Endothelial cell of umbilical vein (primary cell): ENCODE results near the gene PPP1R26. TPM values are rescaled to one million over a fixed set of nuclear protein-coding genes. Genes with fewer than 3 reads are reported as not detected.
"Not testable (repeated sequence)": the region's sequence is repeated elsewhere in the genome, so short reads cannot be mapped to it uniquely, and the experiment has no call there.

Experiments used
- BruUV-seq: library from RNA; stranded (reverse); fragments of 400-500 nt; replicated peaks from 2 replicates; lab custom pipeline; 2021; lab: Mats Ljungman, UMichigan
- CTCF ChIA-PET: fragments of 300-600, 350-600 bp; sonication (Branson Sonifier 250); formaldehyde crosslinking; loops from one replicate; lab custom pipeline; 2021; ENCODE audit warnings: antibody characterized with exemption, inconsistent platforms; lab: Charles Lee
- POLR2A ChIA-PET: fragments of 300-600, 350-600 bp; sonication (Branson Sonifier 250); formaldehyde crosslinking; loops from one replicate; lab custom pipeline; 2021; ENCODE audit warnings: antibody characterized with exemption, inconsistent platforms; lab: Charles Lee
- DNase-seq: peaks from one replicate; pipeline ENCODE4 v3.0.0-alpha.2; 2011; ENCODE audit warnings: low read depth, low spot score
- FAIRE-seq: peaks from 2 replicates; lab custom pipeline; 2011; peaks lifted over from hg19 to GRCh38; lab: Jason Lieb, UNC
- H2AFZ ChIP-seq: 2 replicates; pipeline ENCODE4 v1.6.0; 2012; ENCODE audit warnings: low read depth, low read length, control low read depth, inconsistent platforms
- H3K27ac ChIP-seq: 2 replicates; pipeline ENCODE4 v1.5.1; 2011; ENCODE audit warnings: low read depth, mild to moderate bottlenecking, control low read depth, low read length, moderate library complexity; ENCODE audit not compliant: insufficient read depth
- H3K27me3 ChIP-seq, 2 experiments: 2 replicates each; pipeline versions ENCODE4 v1.6.0 to v1.6.1; 2011; ENCODE audit warnings: low read length in 2 of 2, mixed read lengths in 1 of 2; ENCODE audit not compliant: control insufficient read depth in 2 of 2, insufficient read depth in 2 of 2
- H3K36me3 ChIP-seq, 2 experiments: 2 replicates in 1 of 2; 3 replicates in 1 of 2; pipeline ENCODE4 v1.5.1; 2011; ENCODE audit warnings: low read length in 2 of 2, mild to moderate bottlenecking in 1 of 2, moderate library complexity in 1 of 2; ENCODE audit not compliant: control insufficient read depth in 2 of 2, insufficient read depth in 2 of 2; ENCODE audit errors: extremely low read depth in 1 of 2
- H3K4me1 ChIP-seq: 3 replicates; pipeline ENCODE4 v1.5.1; 2011; ENCODE audit warnings: mild to moderate bottlenecking, low read length; ENCODE audit not compliant: control insufficient read depth, insufficient read depth; ENCODE audit errors: extremely low read depth
- H3K4me2 ChIP-seq: 2 replicates; pipeline ENCODE4 v1.6.1; 2011; ENCODE audit warnings: low read length, control low read depth, mixed read lengths; ENCODE audit not compliant: insufficient read depth
- H3K4me3 ChIP-seq, 3 experiments: fragments of 200-600 bp in 1 of 3; sonication (generic), shearing (Covaris generic) in 1 of 3; replicated peaks in 1 of 3; 2 replicates each; pipeline ENCODE4 v1.5.1; 2011 to 2016; ENCODE audit warnings: control low read depth in 3 of 3, low read length in 3 of 3, mild to moderate bottlenecking in 2 of 3, inconsistent platforms in 1 of 3, low read depth in 1 of 3, moderate library complexity in 1 of 3; ENCODE audit not compliant: insufficient read depth in 1 of 3
- H3K79me2 ChIP-seq: 2 replicates; pipeline ENCODE4 v1.6.0; 2012; ENCODE audit warnings: low read length, inconsistent platforms; ENCODE audit not compliant: control insufficient read depth, insufficient read depth
- H3K9ac ChIP-seq: replicated peaks from 2 replicates; pipeline ENCODE3; 2011; ENCODE audit warnings: low read length, control low read depth; ENCODE audit not compliant: insufficient read depth; ENCODE audit errors: extremely low read depth
- H3K9me1 ChIP-seq: replicated peaks from 3 replicates; pipeline ENCODE4 v1.6.0; 2011; ENCODE audit warnings: mild to moderate bottlenecking, low read length; ENCODE audit not compliant: control insufficient read depth, insufficient read depth; ENCODE audit errors: extremely low read depth
- H3K9me3 ChIP-seq: replicated peaks from 2 replicates; pipeline ENCODE4 v1.5.1; 2012; ENCODE audit warnings: low read length, inconsistent platforms; ENCODE audit not compliant: control insufficient read depth, insufficient read depth
- H4K20me1 ChIP-seq: replicated peaks from 2 replicates; pipeline ENCODE3; 2011; ENCODE audit warnings: mild to moderate bottlenecking, low read length; ENCODE audit not compliant: control insufficient read depth, insufficient read depth; ENCODE audit errors: extremely low read depth
- EZH2 ChIP-seq: IDR thresholded peaks from 2 replicates; pipeline ENCODE4 v1.6.1; 2012; ENCODE audit warnings: borderline replicate concordance, low read depth, mild to moderate bottlenecking, moderate library complexity, low read length, inconsistent platforms; ENCODE audit not compliant: severe bottlenecking
- FOS ChIP-seq: IDR thresholded peaks from 2 replicates; pipeline ENCODE4 v1.6.1; 2011; ENCODE audit warnings: mild to moderate bottlenecking, low read length, moderate library complexity, borderline replicate concordance; ENCODE audit not compliant: insufficient read depth
- GATA2 ChIP-seq: IDR thresholded peaks from 2 replicates; pipeline ENCODE4 v1.7.0; 2011; ENCODE audit warnings: low read depth, mild to moderate bottlenecking, moderate library complexity, mixed read lengths, low read length; ENCODE audit not compliant: insufficient read length, insufficient read depth
- JUN ChIP-seq: IDR thresholded peaks from 2 replicates; pipeline ENCODE4 v1.6.1; 2011; ENCODE audit warnings: borderline replicate concordance, low read depth; ENCODE audit not compliant: insufficient read length, insufficient read depth
- MAX ChIP-seq: IDR thresholded peaks from 2 replicates; pipeline ENCODE4 v1.6.1; 2011; ENCODE audit not compliant: insufficient read depth, insufficient read length
- MYC ChIP-seq: IDR thresholded peaks from one replicate; pipeline ENCODE4 v1.6.1; 2011; ENCODE audit warnings: mild to moderate bottlenecking, low read depth, low read length
- POLR2A ChIP-seq: IDR thresholded peaks from 2 replicates; pipeline ENCODE4 v1.6.1; 2012; ENCODE audit warnings: low read depth, mild to moderate bottlenecking, control low read depth, low read length
- POLR2AphosphoS5 ChIP-seq: IDR thresholded peaks from 2 replicates; pipeline ENCODE4 v1.6.1; 2012; ENCODE audit warnings: low read depth, mild to moderate bottlenecking, control low read depth, low read length, moderate library complexity; ENCODE audit not compliant: insufficient read depth
- dilution Hi-C: fragments of 300-500 bp; cut with MboI; formaldehyde crosslinking; loops from one replicate; pipeline ENCODE4 v1.15.0; 2019; ENCODE audit warnings: low sequenced_read_pairs; ENCODE audit not compliant: extremely low pct_ligation_motif_present
- intact Hi-C: fragments of 100-400 bp; cut with micrococcal nuclease; formaldehyde crosslinking; loops from one replicate; pipeline ENCODE4 v1.10.0; 2022
- polyA plus RNA-seq, 4 experiments: library from polyadenylated mRNA; depleted of rRNA in 3 of 4; stranded (reverse) in 3 of 4; unstranded in 1 of 4; fragments of >200 nt; gene quantifications; 2 replicates each; pipeline versions ENCODE4 v1.2.1 to v1.2.3, GENCODE V29; 2011 to 2012; ENCODE audit warnings: missing spikeins in 1 of 4
- total RNA-seq: library from RNA; stranded (reverse); gene quantifications from 2 replicates; pipeline ENCODE4 v1.2.3, GENCODE V29; 2021
- TF ChIP-seq, protein P1 (sequence below), 2 donors: IDR thresholded peaks; 1 replicate in 1 of 2; 2 replicates in 1 of 2; pipeline ENCODE4 v1.5.1; 2011; ENCODE audit warnings: low read length in 2 of 2, mild to moderate bottlenecking in 2 of 2, moderate library complexity in 2 of 2, control low read depth in 1 of 2, inconsistent platforms in 1 of 2, low read depth in 1 of 2; ENCODE audit not compliant: insufficient read depth in 1 of 2; ENCODE audit errors: extremely low read depth in 1 of 2

Gene PPP1R26
- total and polyA plus RNA-seq, 2 donors (not counting 3 experiments of a cell fraction or from before 2014, with no cell fraction given) = 5.9 to 16.9 TPM

DNA sequence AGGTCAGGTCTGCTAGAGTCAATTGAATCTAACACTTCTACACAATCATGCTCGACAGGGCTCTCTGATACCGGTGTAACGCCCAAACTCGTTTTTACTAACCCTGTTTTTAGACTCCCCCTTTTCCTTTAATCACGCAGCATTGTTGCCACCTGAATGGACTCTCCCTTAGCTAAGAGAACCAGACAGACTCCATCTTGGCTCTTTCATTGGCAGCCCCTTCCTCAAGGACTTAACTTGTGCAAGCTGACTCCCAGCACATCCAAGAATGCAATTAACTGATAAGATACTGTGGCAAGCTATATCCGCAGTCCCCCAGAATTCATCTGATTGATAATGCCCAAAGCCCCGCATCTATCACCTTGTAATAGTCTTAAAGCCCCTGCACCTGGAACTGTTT, 40.1 kb upstream of the PPP1R26 start:
- H4K20me1 ChIP-seq, H2AFZ ChIP-seq, FAIRE-seq, H3K9me1 ChIP-seq, H3K4me3 ChIP-seq, CTCF ChIA-PET, POLR2A ChIA-PET, H3K9me3 ChIP-seq, H3K4me2 ChIP-seq, H3K27me3 ChIP-seq, BruUV-seq, H3K9ac ChIP-seq, H3K79me2 ChIP-seq, dilution Hi-C loops, H3K36me3 ChIP-seq, intact Hi-C loops, H3K27ac ChIP-seq, DNase-seq, H3K4me1 ChIP-seq: not testable (repeated sequence)

- H3K79me2 ChIP-seq = no peaks in the 10 kb centered on the region
- TF ChIP-seq FOS = no peak
- TF ChIP-seq POLR2AphosphoS5 = no peak
- no peak for TF ChIP-seq JUN
- no peak for TF ChIP-seq MYC
- TF ChIP-seq GATA2 = no peak
- TF ChIP-seq EZH2 = no peak
- TF ChIP-seq, protein P1, sequence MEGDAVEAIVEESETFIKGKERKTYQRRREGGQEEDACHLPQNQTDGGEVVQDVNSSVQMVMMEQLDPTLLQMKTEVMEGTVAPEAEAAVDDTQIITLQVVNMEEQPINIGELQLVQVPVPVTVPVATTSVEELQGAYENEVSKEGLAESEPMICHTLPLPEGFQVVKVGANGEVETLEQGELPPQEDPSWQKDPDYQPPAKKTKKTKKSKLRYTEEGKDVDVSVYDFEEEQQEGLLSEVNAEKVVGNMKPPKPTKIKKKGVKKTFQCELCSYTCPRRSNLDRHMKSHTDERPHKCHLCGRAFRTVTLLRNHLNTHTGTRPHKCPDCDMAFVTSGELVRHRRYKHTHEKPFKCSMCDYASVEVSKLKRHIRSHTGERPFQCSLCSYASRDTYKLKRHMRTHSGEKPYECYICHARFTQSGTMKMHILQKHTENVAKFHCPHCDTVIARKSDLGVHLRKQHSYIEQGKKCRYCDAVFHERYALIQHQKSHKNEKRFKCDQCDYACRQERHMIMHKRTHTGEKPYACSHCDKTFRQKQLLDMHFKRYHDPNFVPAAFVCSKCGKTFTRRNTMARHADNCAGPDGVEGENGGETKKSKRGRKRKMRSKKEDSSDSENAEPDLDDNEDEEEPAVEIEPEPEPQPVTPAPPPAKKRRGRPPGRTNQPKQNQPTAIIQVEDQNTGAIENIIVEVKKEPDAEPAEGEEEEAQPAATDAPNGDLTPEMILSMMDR (IDR thresholded peaks at IDR 0.05; ENCODE audit: extremely low read depth in 1 of 2, insufficient read depth in 1 of 2, low read depth in 1 of 2, low read length in 2 of 2) = no peak
- no peak for TF ChIP-seq MAX
- no peak for TF ChIP-seq POLR2A
- FAIRE-seq (no peak), DNase-seq (no peak)
- H4K20me1 ChIP-seq = no peaks in the 10 kb centered on the region
- no peaks in the 10 kb centered on the region for H3K4me1 ChIP-seq
- no peak overlapping the region for H3K4me3 ChIP-seq
- H3K9me3 ChIP-seq = no peaks in the 10 kb centered on the region
- BruUV-seq = no TSS peak
- H2AFZ ChIP-seq = no peak overlapping the region
- no peaks in the 10 kb centered on the region for H3K36me3 ChIP-seq
- H3K27me3 ChIP-seq = no peaks in the 10 kb centered on the region
- H3K27ac ChIP-seq = no peak overlapping the region
- dilution Hi-C loops = no loop called here
- H3K4me2 ChIP-seq = no peak overlapping the region
- no peak overlapping the region for H3K9ac ChIP-seq
- H3K9me1 ChIP-seq = no peaks in the 10 kb centered on the region
- intact Hi-C loops = no loop called here
- POLR2A ChIA-PET = no interaction called here
- CTCF ChIA-PET = no interaction called here
Measured at GRCh38 chr9:135439916-135440315, 39.7 kb upstream of the PPP1R26 start.
